DMS79 treated with DMSO at 0.1 percent for 48 hours (cell line): Measurements from ENCODE around the gene RNASE8.
"Not testable (repeated sequence)": the region's sequence is repeated elsewhere in the genome, so short reads cannot be mapped to it uniquely, and the experiment has no call there.

Experiments used
- DNase-seq: peaks from one replicate; lab custom pipeline; 2025; lab: John Stamatoyannopoulos, UW

Gene RNASE8

GRCh38 chr14:21029917-21030316 is 27.7 kb upstream of the RNASE8 start, which contains the start of gene TPPP2:
Gene TPPP2 (plus strand): TSS chr14:21030217. CDS start chr14:21030582, 365 bp downstream.
- DNase-seq = no peak

- DNase-seq = no peak
Observed at GRCh38 chr14:21030531-21030930, 27.1 kb upstream of the RNASE8 start.

GRCh38 chr14:21032326-21033132 is 25.1 kb upstream of the RNASE8 start:
- no peak for DNase-seq

- DNase-seq = no peak
Observed at GRCh38 chr14:21033133-21033698, 24.4 kb upstream of the RNASE8 start.

GRCh38 chr14:21034707-21035106 is 22.9 kb upstream of the RNASE8 start, which contains the start of gene RNASE13:
Gene RNASE13 (minus strand): TSS chr14:21034807. CDS start chr14:21034288, 519 bp downstream.
- DNase-seq = no peak

GRCh38 chr14:21036751-21037150 is 20.9 kb upstream of the RNASE8 start:
- no peak for DNase-seq

GRCh38 chr14:21037156-21037555 is 20.5 kb upstream of the RNASE8 start:
- DNase-seq = no peak

GRCh38 chr14:21038441-21039422 is 18.9 kb upstream of the RNASE8 start:
- no peak for DNase-seq

- DNase-seq = peak; percentile 35
Observed at GRCh38 chr14:21039585-21040369, 17.8 kb upstream of the RNASE8 start.

GRCh38 chr14:21040370-21040925 is 17.2 kb upstream of the RNASE8 start:
- DNase-seq = no peak

GRCh38 chr14:21040941-21041340 is 16.7 kb upstream of the RNASE8 start:
- not testable (repeated sequence) for DNase-seq

- DNase-seq = no peak
Observed at GRCh38 chr14:21041676-21042433, 15.8 kb upstream of the RNASE8 start, which contains the start of gene RNASE7. Gene RNASE7 (plus strand): TSS chr14:21042362. CDS start chr14:21042993, 631 bp downstream.

GRCh38 chr14:21042918-21043317 is 14.7 kb upstream of the RNASE8 start:
- peak; percentile 25 for DNase-seq

GRCh38 chr14:21043387-21043973 is 14.1 kb upstream of the RNASE8 start:
- DNase-seq = no peak

GRCh38 chr14:21043974-21044618 is 13.5 kb upstream of the RNASE8 start:
- peak; percentile 67 for DNase-seq

- DNase-seq = no peak
Observed at GRCh38 chr14:21047378-21047781, 10.2 kb upstream of the RNASE8 start.

GRCh38 chr14:21048638-21049037 is 9.0 kb upstream of the RNASE8 start:
- no peak for DNase-seq

- no peak for DNase-seq
Observed at GRCh38 chr14:21049271-21049673, 8.3 kb upstream of the RNASE8 start.

GRCh38 chr14:21050597-21050996 is 7.0 kb upstream of the RNASE8 start:
- DNase-seq = no peak
